ENCODE measurements around the gene DPYSL4.

Gene DPYSL4

GRCh38 chr10:132192076-132192975, 5.6 kb downstream of the DPYSL4 start:
- H3K4me1 ChIP-seq (ENCODE audit: control insufficient read depth, insufficient read depth, low read length), result peaks cover 10% of the 10 kb centered on the region
- H3K27ac ChIP-seq (ENCODE audit: low read length), result no peak overlapping the region
- no peak overlapping the region for H3K4me3 ChIP-seq (ENCODE audit: low read length in 2 of 2)
- no peaks in the 10 kb centered on the region for H3K9me3 ChIP-seq (ENCODE audit: control insufficient read depth in 2 of 2, low read length in 2 of 2)
- H3K27me3 ChIP-seq (ENCODE audit: control insufficient read depth in 1 of 2, insufficient read depth in 2 of 2, low read length in 2 of 2), result peaks cover 18 to 29% of the 10 kb centered on the region in 2 donors
- H3K9ac ChIP-seq (ENCODE audit: low read length in 2 of 2), result no peak overlapping the region
- H3K36me3 ChIP-seq (ENCODE audit: control insufficient read depth in 2 of 2, insufficient read depth in 2 of 2, low read length in 2 of 2), result no peaks in the 10 kb centered on the region

- Histone ChIP-seq H3K9me3 (ENCODE audit: control insufficient read depth in 2 of 2, low read length in 2 of 2) (no peaks in the 10 kb centered on the region), H3K4me3 (ENCODE audit: low read length in 2 of 2) (no peak overlapping the region), H3K36me3 (ENCODE audit: control insufficient read depth in 2 of 2, insufficient read depth in 2 of 2, low read length in 2 of 2) (no peaks in the 10 kb centered on the region), H3K27ac (ENCODE audit: low read length) (no peak overlapping the region), H3K4me1 (ENCODE audit: control insufficient read depth, insufficient read depth, low read length) (peaks cover 2% of the 10 kb centered on the region), H3K9ac (ENCODE audit: low read length in 2 of 2) (no peak overlapping the region), H3K27me3 (ENCODE audit: control insufficient read depth in 1 of 2, insufficient read depth in 2 of 2, low read length in 2 of 2) (peaks cover 14 to 21% of the 10 kb centered on the region in 2 donors)
Measured at GRCh38 chr10:132192991-132193665, 6.4 kb downstream of the DPYSL4 start.

- H3K9me3 ChIP-seq (ENCODE audit: control insufficient read depth in 2 of 2, low read length in 2 of 2), result no peaks in the 10 kb centered on the region
- H3K4me1 ChIP-seq (ENCODE audit: control insufficient read depth, insufficient read depth, low read length), result no peaks in the 10 kb centered on the region
- no peaks in the 10 kb centered on the region for H3K36me3 ChIP-seq (ENCODE audit: control insufficient read depth in 2 of 2, insufficient read depth in 2 of 2, low read length in 2 of 2)
- no peak overlapping the region for H3K4me3 ChIP-seq (ENCODE audit: low read length in 2 of 2)
- H3K27ac ChIP-seq (ENCODE audit: low read length), result no peak overlapping the region
- no peak overlapping the region for H3K9ac ChIP-seq (ENCODE audit: low read length in 2 of 2)
- H3K27me3 ChIP-seq (ENCODE audit: control insufficient read depth in 1 of 2, insufficient read depth in 2 of 2, low read length in 2 of 2), result peaks cover 6 to 12% of the 10 kb centered on the region in 2 donors
Measured at GRCh38 chr10:132193907-132194552, 7.3 kb downstream of the DPYSL4 start.

GRCh38 chr10:132194726-132195125, 8.0 kb downstream of the DPYSL4 start:
- H3K27me3 ChIP-seq (ENCODE audit: control insufficient read depth in 1 of 2, insufficient read depth in 2 of 2, low read length in 2 of 2), result peaks cover 4 to 5% of the 10 kb centered on the region in 2 donors
- no peak overlapping the region for H3K9ac ChIP-seq (ENCODE audit: low read length in 2 of 2)
- no peak overlapping the region for H3K4me3 ChIP-seq (ENCODE audit: low read length in 2 of 2)
- H3K27ac ChIP-seq (ENCODE audit: low read length), result no peak overlapping the region
- H3K4me1 ChIP-seq (ENCODE audit: control insufficient read depth, insufficient read depth, low read length), result no peaks in the 10 kb centered on the region
- H3K36me3 ChIP-seq (ENCODE audit: control insufficient read depth in 2 of 2, insufficient read depth in 2 of 2, low read length in 2 of 2), result no peaks in the 10 kb centered on the region
- H3K9me3 ChIP-seq (ENCODE audit: control insufficient read depth in 2 of 2, low read length in 2 of 2), result no peaks in the 10 kb centered on the region

- Histone ChIP-seq H3K27ac (ENCODE audit: low read length) (no peak overlapping the region), H3K4me3 (ENCODE audit: low read length in 2 of 2) (no peak overlapping the region), H3K36me3 (ENCODE audit: control insufficient read depth in 2 of 2, insufficient read depth in 2 of 2, low read length in 2 of 2) (no peaks in the 10 kb centered on the region), H3K27me3 (ENCODE audit: control insufficient read depth in 1 of 2, insufficient read depth in 2 of 2, low read length in 2 of 2) (peaks cover 2 to 4% of the 10 kb centered on the region in 2 donors), H3K9ac (ENCODE audit: low read length in 2 of 2) (no peak overlapping the region), H3K9me3 (ENCODE audit: control insufficient read depth in 2 of 2, low read length in 2 of 2) (no peaks in the 10 kb centered on the region), H3K4me1 (ENCODE audit: control insufficient read depth, insufficient read depth, low read length) (no peaks in the 10 kb centered on the region)
Measured at GRCh38 chr10:132195366-132196075, 8.8 kb downstream of the DPYSL4 start.

- H3K27ac ChIP-seq (ENCODE audit: low read length), result no peak overlapping the region
- H3K27me3 ChIP-seq (ENCODE audit: control insufficient read depth in 1 of 2, insufficient read depth in 2 of 2, low read length in 2 of 2), result peaks cover 2 to 4% of the 10 kb centered on the region in 2 donors
- H3K4me1 ChIP-seq (ENCODE audit: control insufficient read depth, insufficient read depth, low read length), result no peaks in the 10 kb centered on the region
- no peaks in the 10 kb centered on the region for H3K9me3 ChIP-seq (ENCODE audit: control insufficient read depth in 2 of 2, low read length in 2 of 2)
- no peaks in the 10 kb centered on the region for H3K36me3 ChIP-seq (ENCODE audit: control insufficient read depth in 2 of 2, insufficient read depth in 2 of 2, low read length in 2 of 2)
- H3K9ac ChIP-seq (ENCODE audit: low read length in 2 of 2), result no peak overlapping the region
- no peak overlapping the region for H3K4me3 ChIP-seq (ENCODE audit: low read length in 2 of 2)
Measured at GRCh38 chr10:132196178-132197113, 9.7 kb downstream of the DPYSL4 start.

GRCh38 chr10:132197271-132198067, 10.7 kb downstream of the DPYSL4 start:
- no peaks in the 10 kb centered on the region for H3K36me3 ChIP-seq (ENCODE audit: control insufficient read depth in 2 of 2, insufficient read depth in 2 of 2, low read length in 2 of 2)
- no peaks in the 10 kb centered on the region for H3K9me3 ChIP-seq (ENCODE audit: control insufficient read depth in 2 of 2, low read length in 2 of 2)
- no peak overlapping the region for H3K9ac ChIP-seq (ENCODE audit: low read length in 2 of 2)
- H3K4me3 ChIP-seq (ENCODE audit: low read length in 2 of 2), result no peak overlapping the region
- peaks cover 2 to 4% of the 10 kb centered on the region in 2 donors for H3K27me3 ChIP-seq (ENCODE audit: control insufficient read depth in 1 of 2, insufficient read depth in 2 of 2, low read length in 2 of 2)
- no peak overlapping the region for H3K27ac ChIP-seq (ENCODE audit: low read length)
- H3K4me1 ChIP-seq (ENCODE audit: control insufficient read depth, insufficient read depth, low read length), result no peaks in the 10 kb centered on the region

GRCh38 chr10:132198068-132198370, 11.3 kb downstream of the DPYSL4 start:
- no peak overlapping the region for H3K4me3 ChIP-seq (ENCODE audit: low read length in 2 of 2)
- H3K36me3 ChIP-seq (ENCODE audit: control insufficient read depth in 2 of 2, insufficient read depth in 2 of 2, low read length in 2 of 2), result no peaks in the 10 kb centered on the region
- no peak overlapping the region for H3K9ac ChIP-seq (ENCODE audit: low read length in 2 of 2)
- no peak overlapping the region for H3K27ac ChIP-seq (ENCODE audit: low read length)
- H3K27me3 ChIP-seq (ENCODE audit: control insufficient read depth in 1 of 2, insufficient read depth in 2 of 2, low read length in 2 of 2), result peaks cover under 1 to 4% of the 10 kb centered on the region in 2 donors
- no peaks in the 10 kb centered on the region for H3K9me3 ChIP-seq (ENCODE audit: control insufficient read depth in 2 of 2, low read length in 2 of 2)
- H3K4me1 ChIP-seq (ENCODE audit: control insufficient read depth, insufficient read depth, low read length), result no peaks in the 10 kb centered on the region

- Histone ChIP-seq H3K4me3 (ENCODE audit: low read length in 2 of 2) (no peak overlapping the region), H3K27me3 (ENCODE audit: control insufficient read depth in 1 of 2, insufficient read depth in 2 of 2, low read length in 2 of 2) (peaks cover 0 to 2% of the 10 kb centered on the region in 2 donors), H3K27ac (ENCODE audit: low read length) (no peak overlapping the region), H3K9ac (ENCODE audit: low read length in 2 of 2) (no peak overlapping the region), H3K9me3 (ENCODE audit: control insufficient read depth in 2 of 2, low read length in 2 of 2) (no peaks in the 10 kb centered on the region), H3K36me3 (ENCODE audit: control insufficient read depth in 2 of 2, insufficient read depth in 2 of 2, low read length in 2 of 2) (no peaks in the 10 kb centered on the region), H3K4me1 (ENCODE audit: control insufficient read depth, insufficient read depth, low read length) (no peaks in the 10 kb centered on the region)
Measured at GRCh38 chr10:132198381-132199181, 11.8 kb downstream of the DPYSL4 start.
